Measurements from ENCODE around the gene MYBL2. TPM values are rescaled to one million over a fixed set of nuclear protein-coding genes. Genes with fewer than 3 reads are reported as not detected.
"Not testable (repeated sequence)": the region's sequence is repeated elsewhere in the genome, so short reads cannot be mapped to it uniquely, and the experiment has no call there.

The MYBL2 gene
- total RNA-seq, 1 experiment from 2014 or later: 40.8 TPM

GRCh38 chr20:43751167-43752050 is 84.5 kb downstream of the MYBL2 start:
- DNase-seq (ENCODE audit: low spot score): peak; percentile 96

GRCh38 chr20:43752051-43752360 is 85.1 kb downstream of the MYBL2 start:
- DNase-seq (ENCODE audit: low spot score): no peak

GRCh38 chr20:43752561-43753301 is 85.8 kb downstream of the MYBL2 start:
- peak; percentile 97 for DNase-seq (ENCODE audit: low spot score)

GRCh38 chr20:43755390-43755789 is 88.5 kb downstream of the MYBL2 start:
- DNase-seq (ENCODE audit: low spot score): no peak

- no peak for DNase-seq (ENCODE audit: low spot score)
These were observed 88.9 kb downstream of the MYBL2 start for GRCh38 chr20:43755851-43756250.

- DNase-seq (ENCODE audit: low spot score): not testable (repeated sequence)
These were observed 91.0 kb downstream of the MYBL2 start for GRCh38 chr20:43757888-43758287.

- DNase-seq (ENCODE audit: low spot score): no peak
These were observed 94.7 kb downstream of the MYBL2 start for GRCh38 chr20:43761386-43762340.

DNA sequence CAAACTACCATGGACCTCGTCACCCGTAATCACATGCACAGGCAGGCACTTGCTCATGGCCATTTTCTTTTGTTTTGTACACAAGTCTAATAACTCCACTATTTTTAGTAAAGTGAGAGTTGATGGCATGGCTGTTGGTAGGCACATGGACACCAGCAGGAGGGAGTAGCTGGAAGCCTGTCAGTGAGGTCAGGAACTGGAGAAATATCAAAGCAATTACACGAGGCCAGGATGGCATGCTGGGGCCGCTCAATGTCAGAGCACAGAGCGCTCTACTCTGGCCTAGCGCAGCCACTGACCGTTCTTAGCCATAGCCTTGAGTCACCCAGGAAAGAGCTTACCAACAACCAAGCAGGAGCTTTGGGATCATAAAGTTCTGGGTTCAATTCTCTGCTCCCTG is 96.0 kb downstream of the MYBL2 start:
- DNase-seq (ENCODE audit: low spot score): no peak

GRCh38 chr20:43765916-43766315 is 99.0 kb downstream of the MYBL2 start:
- DNase-seq (ENCODE audit: low spot score): no peak

Other genes with a start within 250 kb of the MYBL2 start
- gene SRSF6, start 209.2 kb upstream of the MYBL2 start, total RNA-seq (2014; rRNA removed; shearing (Covaris generic)): 37.8 and 41.9 TPM in 2 replicates
- 0.76 and 1.1 TPM in 2 replicates for gene L3MBTL1, start 159.4 kb upstream of the MYBL2 start, total RNA-seq (2014; rRNA removed; shearing (Covaris generic))
- 0.23 TPM in 1 of 2 replicates, not detected in the other for gene SGK2, start 108.1 kb upstream of the MYBL2 start, total RNA-seq (2014; rRNA removed; shearing (Covaris generic))
- gene IFT52, start 76.2 kb upstream of the MYBL2 start, total RNA-seq (2014; rRNA removed; shearing (Covaris generic)): 32.1 TPM in 2 replicates
- not detected in 2 replicates for gene GTSF1L, start 59.9 kb downstream of the MYBL2 start, total RNA-seq (2014; rRNA removed; shearing (Covaris generic))
- gene TOX2, start 247.7 kb downstream of the MYBL2 start, total RNA-seq (2014; rRNA removed; shearing (Covaris generic)): 0.12 and 0.83 TPM in 2 replicates

All from H4 (cell line).